Mucosa of rectum (tissue), 2 donors: ENCODE data around the gene RAB11FIP4.

Source experiments
- H3K27ac ChIP-seq, 2 donors: one replicate each; pipeline ENCODE4 v1.7.0; 2013; ENCODE audit warnings: inconsistent platforms in 2 of 2, low read depth in 2 of 2, low read length in 2 of 2
- H3K27me3 ChIP-seq, 2 donors: one replicate each; pipeline ENCODE4 v1.7.0; 2013; ENCODE audit warnings: low read length in 2 of 2; ENCODE audit not compliant: control insufficient read depth in 2 of 2, insufficient read depth in 2 of 2
- H3K36me3 ChIP-seq, 2 donors: one replicate each; pipeline ENCODE4 v1.7.0; 2013; ENCODE audit warnings: low read length in 2 of 2; ENCODE audit not compliant: control insufficient read depth in 2 of 2, insufficient read depth in 2 of 2
- H3K4me1 ChIP-seq, 2 donors: one replicate each; pipeline ENCODE4 v1.7.0; 2013; ENCODE audit warnings: low read length in 2 of 2, mild to moderate bottlenecking in 1 of 2; ENCODE audit not compliant: control insufficient read depth in 2 of 2, insufficient read depth in 2 of 2
- H3K4me3 ChIP-seq, 2 donors: one replicate each; pipeline ENCODE4 v1.7.0; 2013; ENCODE audit warnings: low read length in 2 of 2
- H3K9ac ChIP-seq, 2 donors: one replicate each; pipeline ENCODE4 v1.7.0; 2013; ENCODE audit warnings: low read length in 2 of 2, low read depth in 1 of 2, mild to moderate bottlenecking in 1 of 2
- H3K9me3 ChIP-seq, 2 donors: one replicate each; pipeline ENCODE4 v1.7.0; 2013; ENCODE audit warnings: low read length in 2 of 2; ENCODE audit not compliant: control insufficient read depth in 2 of 2
- donor health status: healthy.
- donor health status: Normal muscosa, but diverticular disease.

RAB11FIP4 gene

DNA sequence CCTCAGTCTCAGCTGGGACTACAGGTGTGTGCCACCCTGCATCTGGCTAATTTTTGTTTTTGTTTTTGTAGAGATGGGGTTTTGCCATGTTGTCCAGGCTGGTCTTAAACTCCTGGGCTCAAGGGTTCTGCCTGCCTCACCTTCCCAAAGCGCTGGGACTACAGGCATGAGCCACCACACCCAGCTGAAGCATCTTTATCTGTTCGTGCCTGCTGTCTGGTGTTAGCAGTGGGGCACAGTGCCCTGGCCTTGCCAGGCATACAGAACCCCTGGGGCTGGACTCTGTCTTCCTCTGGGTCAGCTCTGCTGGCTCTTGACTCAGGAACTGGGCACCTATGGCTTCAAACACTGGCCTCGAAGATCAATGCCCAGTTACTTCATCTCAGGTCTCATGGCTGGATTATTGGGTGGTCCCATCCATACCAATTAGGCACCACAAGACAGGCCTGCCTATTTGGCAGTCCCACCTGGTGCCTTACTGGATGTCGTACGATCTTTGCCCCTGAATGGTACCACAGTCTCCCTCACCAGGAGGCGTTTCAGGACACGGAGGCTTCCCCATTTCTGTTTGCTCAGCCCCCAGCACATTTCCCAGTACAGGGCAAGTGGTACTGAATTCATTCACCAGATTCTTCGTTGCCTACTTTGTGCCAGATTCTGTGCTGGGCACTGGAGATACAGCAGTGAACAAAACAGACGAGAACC, 99.3 kb downstream of the RAB11FIP4 start:
- no peaks in the 10 kb centered on the region for H3K9me3 ChIP-seq
- peak overlapping the region; percentile 66 to 91 for H3K27ac ChIP-seq
- peak overlapping the region in 1 of 2 donors; percentile 28 for H3K4me3 ChIP-seq
- H3K36me3 ChIP-seq, result no peaks in the 10 kb centered on the region
- H3K27me3 ChIP-seq, result no peaks in the 10 kb centered on the region
- H3K9ac ChIP-seq, result peak overlapping the region; percentile 13 to 47
- H3K4me1 ChIP-seq, result peaks cover 72 to 76% of the 10 kb centered on the region in 2 donors

DNA sequence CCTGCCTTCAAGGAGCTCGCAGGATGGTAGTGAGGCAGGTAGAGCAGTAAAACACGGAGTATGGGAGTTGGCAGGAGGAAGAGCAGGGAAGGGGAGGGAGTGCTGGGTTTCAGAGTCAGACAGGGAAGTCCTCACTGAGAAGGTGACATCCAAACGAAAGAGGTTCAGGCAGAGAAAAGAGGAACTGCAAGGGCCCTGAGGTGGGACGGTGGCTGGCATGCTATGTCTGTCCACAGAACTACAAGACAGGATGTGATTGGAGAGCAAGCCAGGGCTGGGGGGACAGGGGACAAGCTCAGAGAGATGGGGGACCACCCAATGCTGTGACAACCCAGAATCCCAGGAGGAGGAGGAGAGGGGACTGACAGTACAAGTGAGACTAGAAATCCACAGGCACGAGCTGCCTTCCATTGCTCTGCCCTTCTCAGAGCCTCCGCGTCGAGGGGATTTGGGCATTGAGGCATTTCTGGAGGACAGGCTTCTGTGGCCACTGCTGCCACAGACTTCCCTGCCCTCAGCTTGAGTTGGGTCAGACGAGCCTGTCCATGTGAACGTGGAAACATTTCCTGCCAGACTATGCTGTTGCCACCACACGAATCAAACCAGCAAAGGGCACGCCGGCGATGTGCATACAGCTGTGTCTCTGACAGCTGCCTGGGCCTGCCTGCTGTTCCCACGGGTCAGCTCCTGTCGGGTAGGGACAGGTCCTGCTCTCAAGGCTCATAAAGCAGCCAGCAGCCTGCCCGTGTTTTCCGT, 100.1 kb downstream of the RAB11FIP4 start:
- Histone ChIP-seq H3K9ac (peak overlapping the region; percentile 13 to 47), H3K27ac (peak overlapping the region; percentile 66 to 91)

DNA sequence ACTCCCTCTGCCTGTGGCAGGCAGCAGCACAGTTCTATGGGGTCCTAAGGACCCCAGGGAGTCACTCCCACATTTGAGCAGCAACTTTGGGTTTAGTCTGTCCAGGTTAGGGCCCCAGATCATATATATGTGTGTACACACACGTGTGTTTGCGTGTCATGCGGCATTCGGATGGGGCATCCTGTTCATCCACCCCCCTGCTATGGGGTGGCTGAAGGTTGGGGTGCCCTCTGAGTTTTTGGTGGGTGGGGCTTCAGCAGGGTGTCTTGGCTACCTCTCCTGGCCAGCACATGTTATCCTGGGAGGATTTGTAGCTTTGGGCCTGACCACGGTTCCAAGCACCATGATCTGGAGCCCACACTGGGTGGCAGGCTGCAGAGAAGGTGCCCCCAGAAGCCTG, 100.7 kb downstream of the RAB11FIP4 start:
- Histone ChIP-seq H3K4me1 (peaks cover 74 to 78% of the 10 kb centered on the region in 2 donors), H3K36me3 (no peaks in the 10 kb centered on the region), H3K4me3 (no peak overlapping the region), H3K9me3 (no peaks in the 10 kb centered on the region), H3K27ac (peak overlapping the region; percentile 9 to 91), H3K9ac (no peak overlapping the region), H3K27me3 (no peaks in the 10 kb centered on the region)

More for the DNA sequence above, 100.1 kb downstream of the RAB11FIP4 start:
- peaks cover 77 to 83% of the 10 kb centered on the region in 2 donors for H3K4me1 ChIP-seq
- H3K9me3 ChIP-seq, result no peaks in the 10 kb centered on the region
- no peaks in the 10 kb centered on the region for H3K36me3 ChIP-seq
- H3K27me3 ChIP-seq, result no peaks in the 10 kb centered on the region
- H3K4me3 ChIP-seq, result peak overlapping the region in 1 of 2 donors; percentile 28

DNA sequence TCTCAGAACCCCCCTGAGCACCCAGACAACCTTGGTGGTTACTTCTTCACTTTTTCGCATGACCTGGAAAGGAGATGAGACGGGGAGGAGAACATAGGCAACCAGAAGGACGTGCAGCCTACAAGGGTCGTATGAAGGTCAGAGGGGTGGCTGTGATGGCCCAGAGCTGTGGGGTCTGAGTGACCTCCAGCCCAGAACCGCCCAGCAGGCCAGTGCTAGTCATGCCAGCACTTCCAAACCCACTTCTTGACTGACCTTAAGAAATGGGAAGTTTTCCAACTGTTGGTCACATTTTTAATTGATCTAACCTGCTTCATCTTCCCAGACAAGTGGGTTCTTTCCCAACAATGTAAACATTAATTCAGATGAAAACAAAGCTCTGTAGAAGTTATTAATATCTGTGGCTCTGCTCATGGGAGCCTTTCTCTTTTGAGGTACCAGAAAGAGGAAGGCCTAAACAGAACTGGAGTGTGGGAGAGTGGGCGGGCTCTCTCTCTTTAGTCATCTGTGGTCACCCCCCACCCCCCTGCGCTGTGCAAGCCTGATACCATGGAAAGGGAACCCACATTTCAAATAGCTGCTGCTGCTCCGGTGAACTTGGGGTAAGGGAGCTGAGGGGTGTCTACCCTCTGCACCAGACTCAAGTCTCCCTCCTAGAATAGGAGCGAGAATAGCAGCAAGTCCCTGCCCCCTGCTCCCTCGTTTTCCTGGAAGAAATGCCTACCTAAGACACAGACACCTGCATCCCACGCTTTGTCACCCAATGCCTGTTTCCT, 101.6 kb downstream of the RAB11FIP4 start:
- Histone ChIP-seq H3K27me3 (no peaks in the 10 kb centered on the region), H3K36me3 (no peaks in the 10 kb centered on the region), H3K9me3 (no peaks in the 10 kb centered on the region), H3K4me1 (peaks cover 75% of the 10 kb centered on the region in 2 donors), H3K4me3 (peak overlapping the region; percentile 22 to 26), H3K27ac (peak overlapping the region; percentile 77 to 91), H3K9ac (peak overlapping the region in 1 of 2 donors; percentile 52)

DNA sequence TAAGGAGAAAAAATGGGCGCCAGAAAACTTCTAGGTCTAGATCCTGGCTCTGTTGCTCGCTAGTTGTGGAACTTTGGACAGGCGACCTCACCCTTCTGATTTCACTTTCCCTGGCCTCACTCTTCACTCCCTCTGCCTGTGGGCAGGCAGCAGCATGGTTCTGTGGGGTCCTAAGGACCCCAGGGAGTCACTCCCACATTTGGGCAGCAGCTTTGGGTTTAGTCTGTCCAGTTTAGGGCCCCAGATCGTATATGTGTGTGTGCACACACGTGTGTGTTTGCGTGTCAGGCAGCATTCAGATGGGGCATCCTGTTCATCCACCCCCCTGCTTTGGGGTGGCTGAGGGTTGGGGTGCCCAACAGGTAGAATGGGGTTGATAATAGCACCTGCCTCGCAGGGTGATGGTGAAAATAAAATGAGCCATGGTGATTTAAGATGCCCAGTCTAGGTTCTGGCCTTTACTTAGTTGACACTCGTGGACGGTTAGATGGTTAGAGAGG, 102.2 kb downstream of the RAB11FIP4 start:
- Histone ChIP-seq H3K9me3 (no peaks in the 10 kb centered on the region), H3K27ac (peak overlapping the region; percentile 77 to 91), H3K9ac (peak overlapping the region in 1 of 2 donors; percentile 52), H3K4me1 (peaks cover 73 to 79% of the 10 kb centered on the region in 2 donors), H3K27me3 (no peaks in the 10 kb centered on the region), H3K36me3 (no peaks in the 10 kb centered on the region), H3K4me3 (peak overlapping the region; percentile 11 to 22)

DNA sequence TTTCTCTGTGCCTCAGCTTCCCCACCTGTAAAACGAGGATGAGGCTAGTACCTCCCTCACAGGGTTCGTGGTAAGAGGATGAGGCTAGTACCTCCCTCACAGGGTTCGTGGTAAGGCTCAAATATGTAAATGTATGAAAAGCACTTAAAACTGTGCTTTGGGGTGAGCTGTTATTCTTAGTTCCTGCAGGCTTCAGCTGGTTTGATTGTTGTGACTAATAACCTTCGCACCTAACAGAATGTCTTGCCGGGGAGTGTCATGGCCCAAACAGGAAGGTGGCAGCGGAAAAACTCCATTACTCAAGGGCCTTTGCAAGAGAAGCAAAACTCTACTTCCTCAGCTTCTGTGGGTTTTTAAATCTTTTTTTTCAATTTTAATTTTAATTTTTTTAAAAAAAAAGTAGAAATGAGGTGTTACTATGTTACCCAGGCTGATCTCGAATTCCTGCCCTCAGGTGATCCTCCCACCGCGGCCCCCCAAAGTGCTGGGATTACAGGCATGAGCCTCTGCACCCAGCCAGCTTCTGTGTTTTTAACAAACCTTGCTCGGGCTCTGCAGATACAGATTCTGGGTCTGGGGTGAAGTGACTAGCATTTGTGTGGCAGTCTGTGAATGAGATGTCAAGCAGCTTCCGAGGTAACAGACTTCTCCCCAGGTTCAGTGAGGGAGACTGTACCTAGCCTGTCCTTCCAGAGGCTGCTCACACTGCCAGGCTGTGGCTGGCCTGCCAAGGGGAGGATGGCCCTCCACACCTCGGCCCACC, 103.0 kb downstream of the RAB11FIP4 start:
- Histone ChIP-seq H3K36me3 (no peaks in the 10 kb centered on the region), H3K9ac (peak overlapping the region; percentile 16 to 60), H3K9me3 (no peaks in the 10 kb centered on the region), H3K4me3 (peak overlapping the region in 1 of 2 donors; percentile 26), H3K27ac (peak overlapping the region; percentile 77 to 91), H3K4me1 (peaks cover 66 to 71% of the 10 kb centered on the region in 2 donors), H3K27me3 (no peaks in the 10 kb centered on the region)

DNA sequence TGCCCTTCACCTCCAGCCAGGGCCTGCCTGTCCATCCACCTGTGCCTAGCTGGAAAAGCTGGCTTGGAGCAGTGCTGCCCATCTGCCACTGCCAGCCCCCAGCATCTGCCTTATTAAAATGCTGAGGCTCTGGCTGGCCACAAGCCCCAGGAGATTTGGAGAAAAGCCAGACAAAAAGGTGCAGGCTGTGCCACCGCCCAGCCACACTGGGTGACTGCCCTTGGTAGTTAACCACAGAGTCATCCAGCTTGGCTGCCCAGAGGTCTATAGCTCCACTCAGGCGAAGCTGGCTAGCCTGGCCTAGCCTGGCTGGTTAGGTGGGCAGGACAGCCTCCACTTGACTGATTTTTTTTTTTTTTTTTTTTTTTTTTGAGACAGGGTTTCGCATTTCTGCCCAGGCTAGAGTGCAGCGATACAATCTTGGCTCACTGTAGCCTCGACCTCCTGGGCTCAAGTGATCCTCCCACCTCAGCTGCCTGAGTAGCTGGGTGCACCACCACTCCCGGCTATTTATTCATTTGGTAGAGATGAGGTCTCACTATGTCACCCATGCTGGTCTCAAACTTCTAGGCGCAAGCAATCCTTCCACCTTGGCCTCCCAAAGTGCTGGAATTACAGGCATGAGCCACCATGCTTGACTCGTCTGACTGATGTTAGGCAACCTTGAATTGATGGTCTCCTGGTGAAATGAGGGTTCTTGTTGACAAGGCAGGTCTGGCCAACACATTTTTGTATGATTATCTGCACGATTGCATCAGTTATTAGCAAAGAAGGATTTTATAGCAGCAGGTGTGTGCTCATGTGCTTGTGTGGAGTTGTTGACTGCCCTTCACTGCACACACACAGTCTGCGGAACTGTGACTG, 103.8 kb downstream of the RAB11FIP4 start:
- H3K27ac ChIP-seq, result peak overlapping the region; percentile 77 to 91

DNA sequence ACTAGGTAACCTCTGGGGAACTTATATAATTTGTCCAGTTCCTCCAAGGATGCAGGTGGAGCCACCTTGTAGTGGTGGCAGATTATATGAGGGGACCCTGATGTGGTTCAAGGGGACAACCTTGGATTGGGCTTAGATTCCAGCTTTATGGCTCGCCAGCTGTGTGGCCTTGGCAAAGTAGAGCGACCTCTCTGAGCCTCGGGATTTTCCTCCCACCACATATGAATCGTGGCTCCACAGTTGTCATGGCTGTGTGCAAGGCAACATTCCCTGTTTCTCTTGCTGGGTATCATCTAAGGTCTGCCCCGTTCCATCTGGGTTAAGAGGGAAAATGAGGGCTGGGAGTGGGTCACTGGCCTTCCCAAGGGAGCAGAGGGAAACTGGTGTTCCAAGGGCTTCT, 104.6 kb downstream of the RAB11FIP4 start:
- H3K9ac ChIP-seq, result no peak overlapping the region
- H3K4me1 ChIP-seq, result peaks cover 58 to 59% of the 10 kb centered on the region in 2 donors
- H3K27ac ChIP-seq, result no peak overlapping the region

More for the DNA sequence above, 103.8 kb downstream of the RAB11FIP4 start:
- Histone ChIP-seq H3K9ac (peak overlapping the region; percentile 16 to 60), H3K27me3 (no peaks in the 10 kb centered on the region), H3K4me1 (peaks cover 63 to 67% of the 10 kb centered on the region in 2 donors), H3K36me3 (no peaks in the 10 kb centered on the region), H3K4me3 (peak overlapping the region in 1 of 2 donors; percentile 26), H3K9me3 (no peaks in the 10 kb centered on the region)

More for the DNA sequence above, 104.6 kb downstream of the RAB11FIP4 start:
- no peak overlapping the region for H3K4me3 ChIP-seq
- no peaks in the 10 kb centered on the region for H3K9me3 ChIP-seq
- no peaks in the 10 kb centered on the region for H3K27me3 ChIP-seq
- H3K36me3 ChIP-seq, result no peaks in the 10 kb centered on the region
